Vagina (tissue), 2 donors: ENCODE data around the gene SRRM4.

Experiments used
- POLR2A ChIP-seq, 2 donors: fragments of 450-650 bp; IDR thresholded peaks; one replicate each; pipeline ENCODE4 v1.6.1; 2017; ENCODE audit warnings: antibody characterized with exemption in 2 of 2, mild to moderate bottlenecking in 2 of 2, moderate library complexity in 2 of 2
- TF ChIP-seq, protein P1 (sequence below), 3 experiments: fragments of 450-650 bp in 2 of 3; fragments of 200-600 bp in 1 of 3; sonication (generic) in 1 of 3; IDR thresholded peaks; one replicate each; pipeline ENCODE4 v1.5.1; 2017 to 2019; ENCODE audit warnings: antibody characterized with exemption in 3 of 3, mild to moderate bottlenecking in 2 of 3, moderate library complexity in 2 of 3

DNA sequence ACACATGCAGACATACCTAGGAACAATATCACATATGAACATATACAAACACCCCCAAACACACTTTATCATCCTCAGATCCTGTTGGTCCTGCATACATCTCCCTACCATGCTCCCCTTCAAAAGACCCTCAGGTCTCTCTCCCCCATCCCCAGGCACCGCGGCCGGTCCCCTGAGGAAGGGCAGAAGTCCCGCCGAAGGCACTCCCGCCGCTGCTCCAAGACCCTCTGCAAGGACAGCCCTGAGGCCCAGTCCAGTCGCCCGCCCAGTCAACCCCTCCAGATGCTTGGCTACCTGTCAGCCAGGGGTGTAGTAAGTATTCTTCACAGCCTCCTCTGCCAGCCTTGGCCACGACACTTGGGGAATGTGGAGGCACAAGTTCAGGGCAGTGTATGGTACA lies 149.2 kb downstream of the SRRM4 start:
- TF ChIP-seq, protein P1, sequence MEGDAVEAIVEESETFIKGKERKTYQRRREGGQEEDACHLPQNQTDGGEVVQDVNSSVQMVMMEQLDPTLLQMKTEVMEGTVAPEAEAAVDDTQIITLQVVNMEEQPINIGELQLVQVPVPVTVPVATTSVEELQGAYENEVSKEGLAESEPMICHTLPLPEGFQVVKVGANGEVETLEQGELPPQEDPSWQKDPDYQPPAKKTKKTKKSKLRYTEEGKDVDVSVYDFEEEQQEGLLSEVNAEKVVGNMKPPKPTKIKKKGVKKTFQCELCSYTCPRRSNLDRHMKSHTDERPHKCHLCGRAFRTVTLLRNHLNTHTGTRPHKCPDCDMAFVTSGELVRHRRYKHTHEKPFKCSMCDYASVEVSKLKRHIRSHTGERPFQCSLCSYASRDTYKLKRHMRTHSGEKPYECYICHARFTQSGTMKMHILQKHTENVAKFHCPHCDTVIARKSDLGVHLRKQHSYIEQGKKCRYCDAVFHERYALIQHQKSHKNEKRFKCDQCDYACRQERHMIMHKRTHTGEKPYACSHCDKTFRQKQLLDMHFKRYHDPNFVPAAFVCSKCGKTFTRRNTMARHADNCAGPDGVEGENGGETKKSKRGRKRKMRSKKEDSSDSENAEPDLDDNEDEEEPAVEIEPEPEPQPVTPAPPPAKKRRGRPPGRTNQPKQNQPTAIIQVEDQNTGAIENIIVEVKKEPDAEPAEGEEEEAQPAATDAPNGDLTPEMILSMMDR (IDR thresholded peaks at IDR 0.05): no peak
- TF ChIP-seq POLR2A (IDR thresholded peaks at IDR 0.05): no peak
